Erythroblast (primary cell): Measurements from ENCODE around the gene FERMT2.

Experiments
- GATA1 ChIP-seq: IDR thresholded peaks from 2 replicates; pipeline ENCODE4 v1.6.1; 2011; ENCODE audit warnings: low read depth, mild to moderate bottlenecking, control low read depth, low read length, moderate library complexity
- POLR2A ChIP-seq: IDR thresholded peaks from 2 replicates; pipeline ENCODE4 v1.6.1; 2011; ENCODE audit warnings: mild to moderate bottlenecking, low read length

DNA sequence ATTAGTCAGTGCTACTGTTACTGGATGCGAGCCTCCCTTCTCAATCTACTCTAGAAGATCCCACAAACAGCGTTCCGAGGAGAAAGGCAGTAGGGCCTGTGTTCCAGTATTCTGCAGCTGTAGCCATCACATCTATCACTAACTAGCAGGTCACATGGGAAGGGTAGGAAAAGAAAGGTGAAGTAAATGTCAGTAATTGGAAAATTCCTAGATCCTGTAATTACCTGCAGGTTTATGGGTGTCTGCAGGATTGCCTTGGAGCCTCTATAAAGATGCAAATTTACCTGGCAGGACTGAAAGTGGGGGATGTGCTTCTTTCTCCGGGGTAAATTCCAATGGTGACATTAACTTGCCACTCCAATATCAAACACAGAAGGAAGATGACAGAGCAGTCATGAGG is 77.8 kb downstream of the FERMT2 start:
- no peak for TF ChIP-seq POLR2A
- TF ChIP-seq GATA1: no peak
